H1 (cell line): ENCODE results near the gene GPR65.

Experiments used
- ASH2L ChIP-seq: fragments of 200-600, 300-600 bp; sonication (generic); IDR thresholded peaks from one replicate; pipeline ENCODE4 v1.7.1; 2017; ENCODE audit warnings: low read length
- BACH1 ChIP-seq: IDR thresholded peaks from 2 replicates; pipeline ENCODE4 v1.6.1; 2012; ENCODE audit warnings: low read length, improper control_type of control experiment
- EP300 ChIP-seq, 2 experiments: IDR thresholded peaks; 1 replicate in 1 of 2; 2 replicates in 1 of 2; pipeline ENCODE4 v1.6.1; 2011 to 2012; ENCODE audit warnings: low read depth in 2 of 2, low read length in 2 of 2, mild to moderate bottlenecking in 2 of 2, borderline replicate concordance in 1 of 2, inconsistent platforms in 1 of 2, moderate library complexity in 1 of 2
- GABPA ChIP-seq: IDR thresholded peaks from 2 replicates; pipeline ENCODE4 v1.6.1; 2011; ENCODE audit warnings: mild to moderate bottlenecking, low read length, moderate library complexity, borderline replicate concordance; ENCODE audit not compliant: insufficient read depth
- RFX5 ChIP-seq: IDR thresholded peaks from 2 replicates; pipeline ENCODE4 v1.6.1; 2011; ENCODE audit warnings: low read depth, low read length, improper control_type of control experiment, borderline replicate concordance
- SIN3A ChIP-seq, 2 experiments: IDR thresholded peaks in 1 of 2; conservative IDR thresholded peaks in 1 of 2; 2 replicates each; pipeline ENCODE4 v1.6.1; 2011 to 2012; ENCODE audit warnings: low read length in 2 of 2, improper control_type of control experiment in 1 of 2, low read depth in 1 of 2, mild to moderate bottlenecking in 1 of 2
- TF ChIP-seq, protein P1 (sequence below), 3 experiments: IDR thresholded peaks; 1 replicate in 2 of 3; 2 replicates in 1 of 3; pipeline versions ENCODE4 v1.5.1 to v1.6.1; 2011; ENCODE audit warnings: low read length in 3 of 3, mild to moderate bottlenecking in 3 of 3, inconsistent platforms in 2 of 3, low read depth in 1 of 3, moderate library complexity in 1 of 3; ENCODE audit not compliant: insufficient read depth in 1 of 3; ENCODE audit errors: control extremely low read depth in 1 of 3
- TF ChIP-seq, protein P2 (sequence below): IDR thresholded peaks from 2 replicates; pipeline ENCODE4 v1.6.1; 2011; ENCODE audit warnings: low read length, improper control_type of control experiment

GRCh38 chr14:88026890-88027289 is 22.0 kb downstream of the GPR65 start:
- TF ChIP-seq GABPA: no peak
- TF ChIP-seq, protein P1, sequence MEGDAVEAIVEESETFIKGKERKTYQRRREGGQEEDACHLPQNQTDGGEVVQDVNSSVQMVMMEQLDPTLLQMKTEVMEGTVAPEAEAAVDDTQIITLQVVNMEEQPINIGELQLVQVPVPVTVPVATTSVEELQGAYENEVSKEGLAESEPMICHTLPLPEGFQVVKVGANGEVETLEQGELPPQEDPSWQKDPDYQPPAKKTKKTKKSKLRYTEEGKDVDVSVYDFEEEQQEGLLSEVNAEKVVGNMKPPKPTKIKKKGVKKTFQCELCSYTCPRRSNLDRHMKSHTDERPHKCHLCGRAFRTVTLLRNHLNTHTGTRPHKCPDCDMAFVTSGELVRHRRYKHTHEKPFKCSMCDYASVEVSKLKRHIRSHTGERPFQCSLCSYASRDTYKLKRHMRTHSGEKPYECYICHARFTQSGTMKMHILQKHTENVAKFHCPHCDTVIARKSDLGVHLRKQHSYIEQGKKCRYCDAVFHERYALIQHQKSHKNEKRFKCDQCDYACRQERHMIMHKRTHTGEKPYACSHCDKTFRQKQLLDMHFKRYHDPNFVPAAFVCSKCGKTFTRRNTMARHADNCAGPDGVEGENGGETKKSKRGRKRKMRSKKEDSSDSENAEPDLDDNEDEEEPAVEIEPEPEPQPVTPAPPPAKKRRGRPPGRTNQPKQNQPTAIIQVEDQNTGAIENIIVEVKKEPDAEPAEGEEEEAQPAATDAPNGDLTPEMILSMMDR (IDR thresholded peaks at IDR 0.05; ENCODE audit: control extremely low read depth in 1 of 3, insufficient read depth in 1 of 3, low read depth in 1 of 3, low read length in 3 of 3): no peak
- no peak for TF ChIP-seq BACH1
- no peak for TF ChIP-seq RFX5
- TF ChIP-seq, protein P2, sequence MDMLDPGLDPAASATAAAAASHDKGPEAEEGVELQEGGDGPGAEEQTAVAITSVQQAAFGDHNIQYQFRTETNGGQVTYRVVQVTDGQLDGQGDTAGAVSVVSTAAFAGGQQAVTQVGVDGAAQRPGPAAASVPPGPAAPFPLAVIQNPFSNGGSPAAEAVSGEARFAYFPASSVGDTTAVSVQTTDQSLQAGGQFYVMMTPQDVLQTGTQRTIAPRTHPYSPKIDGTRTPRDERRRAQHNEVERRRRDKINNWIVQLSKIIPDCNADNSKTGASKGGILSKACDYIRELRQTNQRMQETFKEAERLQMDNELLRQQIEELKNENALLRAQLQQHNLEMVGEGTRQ: no peak
- no peak for TF ChIP-seq ASH2L
- no peak for TF ChIP-seq EP300 (IDR thresholded peaks at IDR 0.05; ENCODE audit: borderline replicate concordance in 1 of 2, low read depth in 2 of 2, low read length in 2 of 2)
- no peak for TF ChIP-seq SIN3A (conservative IDR thresholded peaks at IDR 0.05 in 1 of 2, IDR thresholded peaks at IDR 0.05 in 1 of 2; ENCODE audit: low read depth in 1 of 2, low read length in 2 of 2)
